Endothelial cell of umbilical vein (primary cell): ENCODE results near the gene SEC22C. TPM values are rescaled to one million over a fixed set of nuclear protein-coding genes. Genes with fewer than 3 reads are reported as not detected.
A peak's percentile ranks its signal among the peaks of the same experiment; 100 is the strongest.

Source experiments
- BruUV-seq: library from RNA; stranded (reverse); fragments of 400-500 nt; replicated peaks from 2 replicates; lab custom pipeline; 2021; lab: Mats Ljungman, UMichigan
- CTCF ChIA-PET: fragments of 300-600, 350-600 bp; sonication (Branson Sonifier 250); formaldehyde crosslinking; loops from one replicate; lab custom pipeline; 2021; ENCODE audit warnings: antibody characterized with exemption, inconsistent platforms; lab: Charles Lee
- POLR2A ChIA-PET: fragments of 300-600, 350-600 bp; sonication (Branson Sonifier 250); formaldehyde crosslinking; loops from one replicate; lab custom pipeline; 2021; ENCODE audit warnings: antibody characterized with exemption, inconsistent platforms; lab: Charles Lee
- DNase-seq: peaks from one replicate; pipeline ENCODE4 v3.0.0-alpha.2; 2011; ENCODE audit warnings: low read depth, low spot score
- FAIRE-seq: peaks from 2 replicates; lab custom pipeline; 2011; peaks lifted over from hg19 to GRCh38; lab: Jason Lieb, UNC
- H2AFZ ChIP-seq: 2 replicates; pipeline ENCODE4 v1.6.0; 2012; ENCODE audit warnings: low read depth, low read length, control low read depth, inconsistent platforms
- H3K27ac ChIP-seq: 2 replicates; pipeline ENCODE4 v1.5.1; 2011; ENCODE audit warnings: low read depth, mild to moderate bottlenecking, control low read depth, low read length, moderate library complexity; ENCODE audit not compliant: insufficient read depth
- H3K27me3 ChIP-seq, 2 experiments: 2 replicates each; pipeline versions ENCODE4 v1.6.0 to v1.6.1; 2011; ENCODE audit warnings: low read length in 2 of 2, mixed read lengths in 1 of 2; ENCODE audit not compliant: control insufficient read depth in 2 of 2, insufficient read depth in 2 of 2
- H3K36me3 ChIP-seq, 2 experiments: 2 replicates in 1 of 2; 3 replicates in 1 of 2; pipeline ENCODE4 v1.5.1; 2011; ENCODE audit warnings: low read length in 2 of 2, mild to moderate bottlenecking in 1 of 2, moderate library complexity in 1 of 2; ENCODE audit not compliant: control insufficient read depth in 2 of 2, insufficient read depth in 2 of 2; ENCODE audit errors: extremely low read depth in 1 of 2
- H3K4me1 ChIP-seq: 3 replicates; pipeline ENCODE4 v1.5.1; 2011; ENCODE audit warnings: mild to moderate bottlenecking, low read length; ENCODE audit not compliant: control insufficient read depth, insufficient read depth; ENCODE audit errors: extremely low read depth
- H3K4me2 ChIP-seq: 2 replicates; pipeline ENCODE4 v1.6.1; 2011; ENCODE audit warnings: low read length, control low read depth, mixed read lengths; ENCODE audit not compliant: insufficient read depth
- H3K4me3 ChIP-seq, 3 experiments: fragments of 200-600 bp in 1 of 3; sonication (generic), shearing (Covaris generic) in 1 of 3; replicated peaks in 1 of 3; 2 replicates each; pipeline ENCODE4 v1.5.1; 2011 to 2016; ENCODE audit warnings: control low read depth in 3 of 3, low read length in 3 of 3, mild to moderate bottlenecking in 2 of 3, inconsistent platforms in 1 of 3, low read depth in 1 of 3, moderate library complexity in 1 of 3; ENCODE audit not compliant: insufficient read depth in 1 of 3
- H3K79me2 ChIP-seq: 2 replicates; pipeline ENCODE4 v1.6.0; 2012; ENCODE audit warnings: low read length, inconsistent platforms; ENCODE audit not compliant: control insufficient read depth, insufficient read depth
- H3K9ac ChIP-seq: replicated peaks from 2 replicates; pipeline ENCODE3; 2011; ENCODE audit warnings: low read length, control low read depth; ENCODE audit not compliant: insufficient read depth; ENCODE audit errors: extremely low read depth
- H3K9me1 ChIP-seq: replicated peaks from 3 replicates; pipeline ENCODE4 v1.6.0; 2011; ENCODE audit warnings: mild to moderate bottlenecking, low read length; ENCODE audit not compliant: control insufficient read depth, insufficient read depth; ENCODE audit errors: extremely low read depth
- H3K9me3 ChIP-seq: replicated peaks from 2 replicates; pipeline ENCODE4 v1.5.1; 2012; ENCODE audit warnings: low read length, inconsistent platforms; ENCODE audit not compliant: control insufficient read depth, insufficient read depth
- H4K20me1 ChIP-seq: replicated peaks from 2 replicates; pipeline ENCODE3; 2011; ENCODE audit warnings: mild to moderate bottlenecking, low read length; ENCODE audit not compliant: control insufficient read depth, insufficient read depth; ENCODE audit errors: extremely low read depth
- CTCF ChIP-seq, 2 donors: IDR thresholded peaks; 1 replicate in 1 of 2; 2 replicates in 1 of 2; pipeline ENCODE4 v1.5.1; 2011; ENCODE audit warnings: low read length in 2 of 2, mild to moderate bottlenecking in 2 of 2, moderate library complexity in 2 of 2, control low read depth in 1 of 2, inconsistent platforms in 1 of 2, low read depth in 1 of 2; ENCODE audit not compliant: insufficient read depth in 1 of 2; ENCODE audit errors: extremely low read depth in 1 of 2
- EZH2 ChIP-seq: IDR thresholded peaks from 2 replicates; pipeline ENCODE4 v1.6.1; 2012; ENCODE audit warnings: borderline replicate concordance, low read depth, mild to moderate bottlenecking, moderate library complexity, low read length, inconsistent platforms; ENCODE audit not compliant: severe bottlenecking
- FOS ChIP-seq: IDR thresholded peaks from 2 replicates; pipeline ENCODE4 v1.6.1; 2011; ENCODE audit warnings: mild to moderate bottlenecking, low read length, moderate library complexity, borderline replicate concordance; ENCODE audit not compliant: insufficient read depth
- GATA2 ChIP-seq: IDR thresholded peaks from 2 replicates; pipeline ENCODE4 v1.7.0; 2011; ENCODE audit warnings: low read depth, mild to moderate bottlenecking, moderate library complexity, mixed read lengths, low read length; ENCODE audit not compliant: insufficient read length, insufficient read depth
- JUN ChIP-seq: IDR thresholded peaks from 2 replicates; pipeline ENCODE4 v1.6.1; 2011; ENCODE audit warnings: borderline replicate concordance, low read depth; ENCODE audit not compliant: insufficient read length, insufficient read depth
- MAX ChIP-seq: IDR thresholded peaks from 2 replicates; pipeline ENCODE4 v1.6.1; 2011; ENCODE audit not compliant: insufficient read depth, insufficient read length
- MYC ChIP-seq: IDR thresholded peaks from one replicate; pipeline ENCODE4 v1.6.1; 2011; ENCODE audit warnings: mild to moderate bottlenecking, low read depth, low read length
- POLR2A ChIP-seq: IDR thresholded peaks from 2 replicates; pipeline ENCODE4 v1.6.1; 2012; ENCODE audit warnings: low read depth, mild to moderate bottlenecking, control low read depth, low read length
- POLR2AphosphoS5 ChIP-seq: IDR thresholded peaks from 2 replicates; pipeline ENCODE4 v1.6.1; 2012; ENCODE audit warnings: low read depth, mild to moderate bottlenecking, control low read depth, low read length, moderate library complexity; ENCODE audit not compliant: insufficient read depth
- dilution Hi-C: fragments of 300-500 bp; cut with MboI; formaldehyde crosslinking; loops from one replicate; pipeline ENCODE4 v1.15.0; 2019; ENCODE audit warnings: low sequenced_read_pairs; ENCODE audit not compliant: extremely low pct_ligation_motif_present
- intact Hi-C: fragments of 100-400 bp; cut with micrococcal nuclease; formaldehyde crosslinking; loops from one replicate; pipeline ENCODE4 v1.10.0; 2022
- polyA plus RNA-seq, 4 experiments: library from polyadenylated mRNA; depleted of rRNA in 3 of 4; stranded (reverse) in 3 of 4; unstranded in 1 of 4; fragments of >200 nt; gene quantifications; 2 replicates each; pipeline versions ENCODE4 v1.2.1 to v1.2.3, GENCODE V29; 2011 to 2012; ENCODE audit warnings: missing spikeins in 1 of 4
- total RNA-seq: library from RNA; stranded (reverse); gene quantifications from 2 replicates; pipeline ENCODE4 v1.2.3, GENCODE V29; 2021

SEC22C gene
- total and polyA plus RNA-seq, 2 donors (not counting 3 experiments of a cell fraction or from before 2014, with no cell fraction given): 43.9 to 61.9 TPM

- DNase-seq (no peak), FAIRE-seq (no peak)
- POLR2A ChIA-PET: no interaction called here
- Histone ChIP-seq H3K4me3 (no peak overlapping the region), H3K79me2 (no peaks in the 10 kb centered on the region), H3K9me3 (no peaks in the 10 kb centered on the region), H3K9ac (no peak overlapping the region), H2AFZ (no peak overlapping the region), H3K36me3 (no peaks in the 10 kb centered on the region), H4K20me1 (no peaks in the 10 kb centered on the region), H3K4me2 (no peak overlapping the region), H3K9me1 (no peaks in the 10 kb centered on the region), H3K4me1 (peaks cover 6% of the 10 kb centered on the region), H3K27ac (no peak overlapping the region), H3K27me3 (peaks cover 4 to 10% of the 10 kb centered on the region in 2 experiments)
- no TSS peak for BruUV-seq
- intact Hi-C loops (no loop called here), dilution Hi-C loops (no loop called here)
- CTCF ChIA-PET: no interaction called here
- TF ChIP-seq MAX: no peak
- no peak for TF ChIP-seq POLR2AphosphoS5
Observed at GRCh38 chr3:42503251-42503924, 78.4 kb downstream of the SEC22C start.

GRCh38 chr3:42502429-42503250, 79.1 kb downstream of the SEC22C start, which contains the start of gene VIPR1:
Gene VIPR1, plus strand, starts transcription at chr3:42502643. Its CDS starts 93 bp downstream, at chr3:42502736.
- Histone ChIP-seq H3K4me2 (peak within 1 kb of the TSS; percentile 82), H3K9me1 (no peaks in the 10 kb centered on the region), H3K4me3 (peak within 1 kb of the TSS; percentile 32 to 38 (median 35)), H3K9ac (no peak within 1 kb of the TSS), H2AFZ (peak within 1 kb of the TSS; percentile 85), H3K27me3 (peaks cover 6 to 10% of the 10 kb centered on the region in 2 experiments), H3K4me1 (peaks cover 6% of the 10 kb centered on the region), H3K27ac (no peak within 1 kb of the TSS), H3K36me3 (no peaks in the 10 kb centered on the region), H3K9me3 (no peaks in the 10 kb centered on the region), H3K79me2 (no peaks in the 10 kb centered on the region), H4K20me1 (no peaks in the 10 kb centered on the region)
- ChIA-PET POLR2A (interaction anchor here (2.2 kb wide), 1 partner anchor 29 kb away, joined by 9 read pairs; no protein-coding TSS in a partner anchor), CTCF (interaction anchor here (0.7 to 3.2 kb wide), 17 partner anchors 9 to 273 kb away, joined by 3 to 31 read pairs (median 5); no protein-coding TSS in a partner anchor)
- peak; percentile 47 for DNase-seq
- FAIRE-seq: peak; percentile 26
- intact Hi-C loops: loop anchor here (1.0 kb wide), 2 partner anchors 29 to 45 kb away; no protein-coding TSS in a partner anchor
- BruUV-seq: no TSS peak
- dilution Hi-C loops: no loop called here
- TF ChIP-seq FOS (no peak), POLR2A (no peak), MYC (no peak), MAX (no peak), POLR2AphosphoS5 (no peak), EZH2 (no peak), CTCF (IDR thresholded peaks at IDR 0.05; ENCODE audit: extremely low read depth in 1 of 2, insufficient read depth in 1 of 2, low read depth in 1 of 2, low read length in 2 of 2) (no peak), JUN (no peak), GATA2 (no peak)
